Measurements from ENCODE around the gene UCHL3.

UCHL3 gene

GRCh38 chr13:75635101-75635827 is 85.7 kb downstream of the UCHL3 start:
- no peak for DNase-seq

- no peak for DNase-seq
These were observed 86.3 kb downstream of the UCHL3 start, which contains the start of gene LMO7 for GRCh38 chr13:75635828-75636435. Gene LMO7, plus strand, starts transcription at chr13:75636330. Its CDS starts 328 bp downstream, at chr13:75636658.

- DNase-seq = no peak
These were observed 87.0 kb downstream of the UCHL3 start for GRCh38 chr13:75636436-75637180.

- no peak for DNase-seq
These were observed 87.7 kb downstream of the UCHL3 start for GRCh38 chr13:75637181-75637750.

- no peak for DNase-seq
These were observed 89.9 kb downstream of the UCHL3 start for GRCh38 chr13:75639454-75639853.

GRCh38 chr13:75641026-75641425 is 91.4 kb downstream of the UCHL3 start:
- DNase-seq = no peak

- DNase-seq = no peak
These were observed 93.6 kb downstream of the UCHL3 start for GRCh38 chr13:75643182-75643581.

GRCh38 chr13:75643693-75644092 is 94.1 kb downstream of the UCHL3 start:
- no peak for DNase-seq

- no peak for DNase-seq
These were observed 95.5 kb downstream of the UCHL3 start for GRCh38 chr13:75645141-75645540.

- DNase-seq = no peak
These were observed 97.7 kb downstream of the UCHL3 start for GRCh38 chr13:75647126-75647784.

GRCh38 chr13:75648446-75648845 is 98.9 kb downstream of the UCHL3 start:
- DNase-seq = no peak

GRCh38 chr13:75651013-75651412 is 101.4 kb downstream of the UCHL3 start:
- DNase-seq = no peak

- no peak for DNase-seq
These were observed 103.1 kb downstream of the UCHL3 start for GRCh38 chr13:75652726-75653125.
